ENCODE data around the gene GTF2I. TPM values are rescaled to one million over a fixed set of nuclear protein-coding genes. Genes with fewer than 3 reads are reported as not detected.
"Not testable (repeated sequence)": the region's sequence is repeated elsewhere in the genome, so short reads cannot be mapped to it uniquely, and the experiment has no call there.

Gene GTF2I
- total RNA-seq, 2 experiments from 2014 or later: 170 to 184 TPM

DNA sequence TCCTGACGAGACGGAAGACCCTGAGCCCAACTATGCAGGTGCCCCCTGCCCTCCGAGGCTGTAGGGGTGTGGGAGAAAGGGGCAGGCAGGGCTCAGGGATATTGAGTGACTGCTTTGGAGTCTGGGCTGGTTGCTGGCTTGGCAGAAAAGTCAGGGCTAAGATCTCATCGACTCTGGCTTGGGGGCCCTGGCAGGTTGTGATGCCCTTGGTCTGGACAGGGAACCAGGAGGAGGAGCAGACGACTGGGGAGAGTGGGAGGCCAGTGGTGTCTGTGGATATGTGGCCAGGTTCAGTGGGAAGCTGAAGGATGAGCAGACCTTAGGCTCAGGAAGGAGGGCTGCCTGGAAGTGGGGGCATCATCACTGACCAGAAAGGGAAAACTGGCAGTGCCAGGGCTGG lies 126.1 kb downstream of the GTF2I start:
- H3K27ac Mint-ChIP-seq; ATAC-seq (ENCODE audit: low read depth); H3K27me3 Mint-ChIP-seq; POLR2A ChIA-PET; H3K9me3 Mint-ChIP-seq; H3K4me1 Mint-ChIP-seq; DNase-seq; H3K4me3 Mint-ChIP-seq; H3K36me3 Mint-ChIP-seq: not testable (repeated sequence)

GRCh38 chr7:74788369-74789150 lies 131.0 kb downstream of the GTF2I start:
- H3K4me1 Mint-ChIP-seq, H3K27ac Mint-ChIP-seq, H3K9me3 Mint-ChIP-seq, H3K27me3 Mint-ChIP-seq, POLR2A ChIA-PET, H3K36me3 Mint-ChIP-seq: not testable (repeated sequence)
- H3K4me3 Mint-ChIP-seq: peak overlapping the region; percentile 39
- DNase-seq (peak; percentile 98), ATAC-seq (ENCODE audit: low read depth) (peak; percentile 90)

DNA sequence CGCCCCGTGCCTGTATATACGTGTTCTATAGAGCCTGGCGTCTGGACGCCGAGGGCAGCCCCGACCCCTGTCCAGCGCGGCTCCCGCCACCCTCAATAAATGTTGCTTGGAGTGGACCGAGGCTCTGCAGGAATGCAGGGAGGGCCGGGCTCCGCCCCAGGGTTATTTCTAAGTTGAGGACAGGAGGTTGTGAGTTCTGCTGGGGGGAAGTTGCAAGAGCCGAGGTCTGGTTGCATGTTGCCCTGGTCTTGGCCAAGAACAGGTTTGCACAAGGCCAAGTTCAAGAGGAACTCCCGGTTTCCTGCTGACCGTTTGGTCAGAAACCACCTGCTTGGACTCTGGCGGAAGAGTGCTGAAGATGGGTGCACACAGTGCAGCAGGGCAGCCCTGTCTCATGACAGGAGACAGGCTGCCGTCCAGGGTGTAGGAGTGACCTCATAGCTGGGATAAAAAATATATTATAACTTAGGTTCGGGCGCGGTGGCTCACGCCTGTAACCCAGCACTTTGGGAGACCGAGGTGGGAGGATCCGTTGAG lies 131.8 kb downstream of the GTF2I start:
- H3K27me3 Mint-ChIP-seq; H3K4me3 Mint-ChIP-seq; H3K9me3 Mint-ChIP-seq; ATAC-seq (ENCODE audit: low read depth); DNase-seq; H3K36me3 Mint-ChIP-seq; POLR2A ChIA-PET; H3K27ac Mint-ChIP-seq; H3K4me1 Mint-ChIP-seq: not testable (repeated sequence)

DNA sequence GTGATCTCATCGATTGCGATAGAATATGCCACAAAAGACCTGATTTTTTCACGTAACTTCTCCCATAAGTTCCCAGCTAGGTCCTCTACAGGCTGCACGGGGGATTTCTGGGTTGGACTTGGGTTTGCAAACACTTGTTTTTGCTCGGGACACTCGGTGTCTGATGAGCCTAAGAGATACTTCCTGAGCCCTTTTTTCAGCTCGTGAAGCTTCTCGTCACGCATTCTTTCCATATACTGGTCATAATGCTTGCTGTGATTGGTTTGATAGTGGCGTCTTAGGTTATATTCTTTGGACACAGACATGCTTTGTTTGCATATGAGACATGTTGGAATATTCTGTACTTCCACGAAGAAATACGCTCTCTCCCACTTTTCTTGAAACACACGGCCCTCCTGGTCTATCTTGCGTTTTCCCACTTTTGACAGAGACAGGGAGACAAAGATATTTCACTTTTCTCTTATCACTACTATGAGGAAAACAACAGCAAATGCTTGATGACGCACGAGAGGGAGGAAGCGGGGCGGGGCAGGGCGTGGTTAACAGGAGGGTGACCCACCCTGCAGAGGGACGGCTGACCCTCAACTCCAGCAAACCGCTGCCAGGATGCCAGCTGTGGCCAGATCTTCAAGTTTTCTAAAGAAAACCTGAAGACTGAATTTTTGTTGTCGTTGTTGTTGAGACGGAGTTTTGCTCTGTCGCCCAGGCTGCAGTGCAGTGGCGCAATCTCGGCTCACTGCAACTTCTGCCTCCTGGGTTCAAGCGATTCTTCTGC lies 140.5 kb downstream of the GTF2I start:
- ATAC-seq (ENCODE audit: low read depth); DNase-seq; POLR2A ChIA-PET; H3K27me3 Mint-ChIP-seq; H3K4me1 Mint-ChIP-seq; H3K4me3 Mint-ChIP-seq; H3K27ac Mint-ChIP-seq; H3K9me3 Mint-ChIP-seq; H3K36me3 Mint-ChIP-seq: not testable (repeated sequence)

DNA sequence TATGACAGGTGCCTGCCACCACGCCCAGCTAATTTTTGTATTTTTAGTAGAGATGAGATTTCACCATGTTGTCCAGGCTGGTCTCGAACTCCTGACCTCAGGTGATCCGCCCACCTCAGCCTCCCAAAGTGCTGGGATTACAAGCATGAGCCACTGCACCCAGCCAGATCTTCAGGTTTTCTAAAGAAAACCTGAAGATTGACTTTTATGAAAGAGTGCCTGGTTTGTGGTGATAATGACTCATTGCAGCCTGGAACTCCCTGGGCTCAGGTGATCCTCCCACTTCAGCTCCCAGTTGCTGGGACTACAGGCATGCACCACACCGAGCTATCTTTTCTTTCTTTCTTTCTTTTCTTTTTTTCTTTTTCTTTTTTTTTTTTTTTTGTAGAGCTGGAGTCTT lies 141.1 kb downstream of the GTF2I start:
- ATAC-seq (ENCODE audit: low read depth); H3K4me3 Mint-ChIP-seq; H3K36me3 Mint-ChIP-seq; DNase-seq; H3K4me1 Mint-ChIP-seq; H3K27ac Mint-ChIP-seq; H3K27me3 Mint-ChIP-seq; H3K9me3 Mint-ChIP-seq; POLR2A ChIA-PET: not testable (repeated sequence)

Other genes with a start within 250 kb of the GTF2I start
- 1 to 10 TPM in 1 of 2 experiments, under 1 TPM in 1; 0.34 to 1.3 TPM for gene GTF2IRD1, start 203.8 kb upstream of the GTF2I start, total RNA-seq
- 1 to 10 TPM; 3.8 to 4.4 TPM for gene NCF1, start 116.3 kb downstream of the GTF2I start, total RNA-seq
- 10 to 100 TPM; 17.7 to 18.0 TPM for gene GTF2IRD2, start 193.9 kb downstream of the GTF2I start, total RNA-seq

Measured in activated naive CD8-positive, alpha-beta T cell treated with anti-CD3 and anti-CD28 coated beads, Interleukin-2, amount 10 ng/mL, durations not matched to agents 7 days and 5 days (primary cell).